ENCODE results near the gene CPED1. TPM values are rescaled to one million over a fixed set of nuclear protein-coding genes. Genes with fewer than 3 reads are reported as not detected.

The CPED1 gene
- total RNA-seq, 1 experiment from 2014 or later, result 0.44 TPM

DNA sequence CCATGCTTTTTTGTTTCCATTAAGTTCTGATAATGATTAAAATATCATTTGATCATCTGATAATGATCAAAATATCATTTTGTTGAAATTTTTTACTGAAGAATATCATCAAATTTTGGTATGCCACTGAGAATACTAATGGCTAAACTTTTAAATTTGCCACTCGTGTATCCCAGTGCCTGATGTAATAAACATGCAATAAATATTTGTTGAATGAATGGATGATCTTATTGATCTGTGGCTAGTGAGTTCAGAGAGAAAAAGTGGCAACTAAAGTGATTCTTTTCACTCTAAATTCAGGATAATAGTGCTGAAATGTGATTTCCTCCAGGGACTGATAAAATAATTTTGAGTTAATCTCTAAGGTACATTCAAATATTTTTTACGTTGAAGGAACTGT is 181.0 kb downstream of the CPED1 start (continued):
- no peak for TF ChIP-seq FOXP1 (CRISPR knock-in tag; IDR thresholded peaks at IDR 0.05; ENCODE audit: borderline replicate concordance)
- TF ChIP-seq, protein P1, sequence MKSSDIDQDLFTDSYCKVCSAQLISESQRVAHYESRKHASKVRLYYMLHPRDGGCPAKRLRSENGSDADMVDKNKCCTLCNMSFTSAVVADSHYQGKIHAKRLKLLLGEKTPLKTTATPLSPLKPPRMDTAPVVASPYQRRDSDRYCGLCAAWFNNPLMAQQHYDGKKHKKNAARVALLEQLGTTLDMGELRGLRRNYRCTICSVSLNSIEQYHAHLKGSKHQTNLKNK (CRISPR knock-in tag; IDR thresholded peaks at IDR 0.05), result no peak
- TF ChIP-seq, protein P2, sequence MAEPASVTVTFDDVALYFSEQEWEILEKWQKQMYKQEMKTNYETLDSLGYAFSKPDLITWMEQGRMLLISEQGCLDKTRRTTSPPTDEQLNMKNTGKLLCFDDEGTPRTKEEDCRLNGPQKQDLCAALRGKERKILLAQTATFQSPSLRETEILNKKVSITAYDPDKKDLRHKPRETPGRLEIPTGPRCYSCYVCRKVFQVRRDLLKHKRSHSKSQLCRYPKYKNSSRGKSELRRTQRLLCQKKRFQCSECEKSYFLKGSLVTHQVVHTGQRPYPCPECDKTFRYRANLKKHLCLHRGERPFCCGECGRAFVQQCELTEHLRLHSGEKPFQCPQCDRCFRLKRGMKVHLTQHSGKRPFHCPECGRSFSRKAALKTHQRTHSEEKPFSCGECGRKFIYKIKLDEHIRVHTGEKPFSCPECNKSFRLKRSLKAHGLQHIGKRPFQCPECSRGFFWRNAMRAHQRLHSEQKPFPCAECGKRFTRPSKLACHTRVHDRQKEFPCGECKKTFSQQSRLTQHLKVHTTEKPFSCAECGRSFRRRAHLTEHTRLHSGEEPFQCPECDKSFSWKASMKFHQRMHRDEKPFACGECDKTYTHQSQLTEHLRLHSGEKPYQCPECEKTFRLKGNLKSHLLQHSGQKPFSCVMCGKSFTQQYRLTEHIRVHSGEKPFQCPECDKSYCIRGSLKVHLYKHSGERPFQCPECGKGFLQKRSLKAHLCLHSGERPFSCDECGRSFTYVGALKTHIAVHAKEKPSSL (CRISPR knock-in tag; conservative IDR thresholded peaks at IDR 0.05), result no peak
- no peak for TF ChIP-seq ZNF281 (CRISPR knock-in tag; IDR thresholded peaks at IDR 0.05)
- TF ChIP-seq FOXK1 (CRISPR knock-in tag; IDR thresholded peaks at IDR 0.05), result no peak

DNA sequence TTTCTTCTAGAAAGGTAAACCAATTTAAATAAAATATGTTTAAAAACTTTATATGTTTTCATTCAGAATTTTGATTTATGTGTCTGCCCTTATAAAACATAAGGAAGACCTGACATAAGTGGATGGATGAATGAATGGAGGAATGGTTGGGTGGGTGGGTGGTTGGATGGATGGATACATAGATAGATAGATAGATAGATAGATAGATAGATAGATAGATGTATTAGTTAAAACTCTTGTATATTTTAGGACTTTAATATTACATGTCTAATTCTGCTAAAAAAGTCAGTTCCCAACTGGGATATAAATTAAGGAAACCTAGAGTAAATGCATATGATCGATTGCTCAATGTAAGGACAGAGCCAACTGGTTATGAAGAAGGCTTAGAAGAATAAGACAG is 184.0 kb downstream of the CPED1 start:
- Mint-ChIP-seq H3K9me3 (no peaks in the 10 kb centered on the region), H3K36me3 (no peaks in the 10 kb centered on the region), H3K27ac (no peak overlapping the region), H3K4me3 (no peak overlapping the region), H3K4me1 (no peaks in the 10 kb centered on the region), H3K27me3 (ENCODE audit: low read depth) (no peaks in the 10 kb centered on the region; the same call in 1 of the 2 replicates)
- ChIA-PET CTCF (no interaction called here), POLR2A (no interaction called here)
- TF ChIP-seq SMAD3 (CRISPR knock-in tag; IDR thresholded peaks at IDR 0.05; ENCODE audit: borderline replicate concordance) (no peak), GTF2I (CRISPR knock-in tag; conservative IDR thresholded peaks at IDR 0.05) (no peak), FOXJ3 (CRISPR knock-in tag; IDR thresholded peaks at IDR 0.05; ENCODE audit: borderline replicate concordance) (no peak), JAZF1 (CRISPR knock-in tag; IDR thresholded peaks at IDR 0.05) (no peak), TEAD4 (CRISPR knock-in tag; IDR thresholded peaks at IDR 0.05) (no peak), NFE2L1 (CRISPR knock-in tag; IDR thresholded peaks at IDR 0.05) (no peak)
- TF ChIP-seq, protein P3, sequence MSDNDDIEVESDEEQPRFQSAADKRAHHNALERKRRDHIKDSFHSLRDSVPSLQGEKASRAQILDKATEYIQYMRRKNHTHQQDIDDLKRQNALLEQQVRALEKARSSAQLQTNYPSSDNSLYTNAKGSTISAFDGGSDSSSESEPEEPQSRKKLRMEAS (CRISPR knock-in tag; IDR thresholded peaks at IDR 0.05), result no peak
- no peak for ATAC-seq
- no peak for DNase-seq (ENCODE audit: low spot score)

DNA sequence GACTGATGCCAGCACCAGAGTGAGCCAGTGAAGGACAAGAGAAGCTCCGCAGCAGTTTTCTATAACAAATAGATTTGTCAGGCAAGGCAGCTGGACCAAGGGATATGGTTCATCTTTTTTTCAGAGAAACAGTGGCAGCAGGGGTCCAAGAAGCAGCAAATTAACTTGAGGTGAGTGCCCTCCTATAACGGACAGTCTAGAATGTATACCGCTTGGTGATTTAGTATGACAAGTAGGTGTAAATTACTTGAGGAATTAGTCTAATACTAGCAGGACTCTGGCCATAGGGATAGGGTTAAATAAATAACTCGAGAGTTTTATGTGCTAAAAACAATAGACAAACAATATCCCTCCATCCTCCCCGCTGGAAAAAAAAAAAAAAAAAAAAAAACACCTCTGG is 187.3 kb downstream of the CPED1 start:
- H3K9me3 Mint-ChIP-seq, result no peaks in the 10 kb centered on the region
- CTCF ChIA-PET, result no interaction called here
- H3K36me3 Mint-ChIP-seq, result no peaks in the 10 kb centered on the region
- H3K27me3 Mint-ChIP-seq (ENCODE audit: low read depth), result no peaks in the 10 kb centered on the region
- ATAC-seq (no peak), DNase-seq (ENCODE audit: low spot score) (no peak)
- H3K27ac Mint-ChIP-seq, result no peak overlapping the region
- H3K4me1 Mint-ChIP-seq, result no peaks in the 10 kb centered on the region
- TF ChIP-seq, protein P4, sequence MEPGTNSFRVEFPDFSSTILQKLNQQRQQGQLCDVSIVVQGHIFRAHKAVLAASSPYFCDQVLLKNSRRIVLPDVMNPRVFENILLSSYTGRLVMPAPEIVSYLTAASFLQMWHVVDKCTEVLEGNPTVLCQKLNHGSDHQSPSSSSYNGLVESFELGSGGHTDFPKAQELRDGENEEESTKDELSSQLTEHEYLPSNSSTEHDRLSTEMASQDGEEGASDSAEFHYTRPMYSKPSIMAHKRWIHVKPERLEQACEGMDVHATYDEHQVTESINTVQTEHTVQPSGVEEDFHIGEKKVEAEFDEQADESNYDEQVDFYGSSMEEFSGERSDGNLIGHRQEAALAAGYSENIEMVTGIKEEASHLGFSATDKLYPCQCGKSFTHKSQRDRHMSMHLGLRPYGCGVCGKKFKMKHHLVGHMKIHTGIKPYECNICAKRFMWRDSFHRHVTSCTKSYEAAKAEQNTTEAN (CRISPR knock-in tag; IDR thresholded peaks at IDR 0.05), result no peak
- TF ChIP-seq ELF4 (CRISPR knock-in tag; IDR thresholded peaks at IDR 0.05; ENCODE audit: low read depth) (no peak), NR1H2 (CRISPR knock-in tag; IDR thresholded peaks at IDR 0.05) (no peak), ZNF281 (CRISPR knock-in tag; IDR thresholded peaks at IDR 0.05) (no peak)
- TF ChIP-seq, protein P1 (CRISPR knock-in tag; IDR thresholded peaks at IDR 0.05), result no peak
- TF ChIP-seq, protein P5, sequence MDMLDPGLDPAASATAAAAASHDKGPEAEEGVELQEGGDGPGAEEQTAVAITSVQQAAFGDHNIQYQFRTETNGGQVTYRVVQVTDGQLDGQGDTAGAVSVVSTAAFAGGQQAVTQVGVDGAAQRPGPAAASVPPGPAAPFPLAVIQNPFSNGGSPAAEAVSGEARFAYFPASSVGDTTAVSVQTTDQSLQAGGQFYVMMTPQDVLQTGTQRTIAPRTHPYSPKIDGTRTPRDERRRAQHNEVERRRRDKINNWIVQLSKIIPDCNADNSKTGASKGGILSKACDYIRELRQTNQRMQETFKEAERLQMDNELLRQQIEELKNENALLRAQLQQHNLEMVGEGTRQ (CRISPR knock-in tag; IDR thresholded peaks at IDR 0.05), result no peak
- H3K4me3 Mint-ChIP-seq, result no peak overlapping the region
- POLR2A ChIA-PET, result no interaction called here

All from WTC11 (cell line).